Astrocyte (in vitro differentiated cells and primary cell): ENCODE data around the gene LMF1. TPM values are rescaled to one million over a fixed set of nuclear protein-coding genes. Genes with fewer than 3 reads are reported as not detected.

ENCODE experiments used
- DNase-seq: peaks from one replicate; pipeline ENCODE4 v3.0.0-alpha.2; 2010; ENCODE audit warnings: low read depth
- FAIRE-seq: peaks from 2 replicates; lab custom pipeline; 2011; peaks lifted over from hg19 to GRCh38; lab: Jason Lieb, UNC
- H2AFZ ChIP-seq: 2 replicates; pipeline ENCODE4 v1.6.0; 2012; ENCODE audit warnings: low read depth, low read length, inconsistent platforms
- H3K27ac ChIP-seq: 2 replicates; pipeline ENCODE4 v1.5.1; 2011; ENCODE audit warnings: low read depth, low read length, inconsistent platforms
- H3K27me3 ChIP-seq: 2 replicates; pipeline ENCODE4 v1.6.0; 2011; ENCODE audit warnings: low read length, inconsistent platforms; ENCODE audit not compliant: insufficient read depth
- H3K36me3 ChIP-seq: 2 replicates; pipeline ENCODE4 v1.5.1; 2011; ENCODE audit warnings: low read length, inconsistent platforms; ENCODE audit not compliant: insufficient read depth
- H3K4me1 ChIP-seq: 2 replicates; pipeline ENCODE4 v1.5.1; 2011; ENCODE audit warnings: low read length, inconsistent platforms; ENCODE audit not compliant: insufficient read depth
- H3K4me2 ChIP-seq: 2 replicates; pipeline ENCODE4 v1.6.0; 2012; ENCODE audit warnings: low read length, inconsistent platforms
- H3K4me3 ChIP-seq: 2 replicates; pipeline ENCODE4 v1.5.1; 2011; ENCODE audit warnings: low read depth, mild to moderate bottlenecking, low read length, inconsistent platforms; ENCODE audit not compliant: insufficient read depth
- H3K79me2 ChIP-seq: 2 replicates; pipeline ENCODE4 v1.6.0; 2012; ENCODE audit warnings: mild to moderate bottlenecking, low read length, inconsistent platforms; ENCODE audit not compliant: insufficient read depth
- H3K9ac ChIP-seq: 2 replicates; pipeline ENCODE4 v1.6.0; 2012; ENCODE audit warnings: mild to moderate bottlenecking, low read length, inconsistent platforms
- H3K9me3 ChIP-seq: 2 replicates; pipeline ENCODE4 v1.5.1; 2012; ENCODE audit warnings: low read depth, mild to moderate bottlenecking, low read length, inconsistent platforms; ENCODE audit not compliant: insufficient read depth
- H4K20me1 ChIP-seq: 2 replicates; pipeline ENCODE4 v1.6.0; 2012; ENCODE audit warnings: low read length, inconsistent platforms; ENCODE audit not compliant: insufficient read depth
- H3K27ac Mint-ChIP-seq: one replicate; pipeline ENCODE4 v1.8.0; 2021; ENCODE audit warnings: mild to moderate bottlenecking, mixed read lengths; ENCODE audit not compliant: unreplicated experiment
- H3K27me3 Mint-ChIP-seq: one replicate; pipeline ENCODE4 v1.8.0; 2021; ENCODE audit warnings: low read depth, mixed read lengths; ENCODE audit not compliant: unreplicated experiment
- H3K36me3 Mint-ChIP-seq: one replicate; pipeline ENCODE4 v1.8.0; 2021; ENCODE audit warnings: low read depth, mixed read lengths; ENCODE audit not compliant: unreplicated experiment
- H3K4me1 Mint-ChIP-seq: one replicate; pipeline ENCODE4 v1.8.0; 2021; ENCODE audit warnings: low read depth, mixed read lengths; ENCODE audit not compliant: unreplicated experiment
- H3K4me3 Mint-ChIP-seq: one replicate; pipeline ENCODE4 v1.8.0; 2021; ENCODE audit warnings: mild to moderate bottlenecking, moderate library complexity, mixed read lengths; ENCODE audit not compliant: unreplicated experiment
- H3K9me3 Mint-ChIP-seq: one replicate; pipeline ENCODE4 v1.8.0; 2021; ENCODE audit warnings: mild to moderate bottlenecking, mixed read lengths; ENCODE audit not compliant: unreplicated experiment
- EZH2 ChIP-seq: IDR thresholded peaks from 2 replicates; pipeline ENCODE4 v1.6.1; 2012; ENCODE audit warnings: mild to moderate bottlenecking, low read length, inconsistent platforms; ENCODE audit not compliant: insufficient read depth
- total RNA-seq: library from RNA; stranded (reverse); gene quantifications from 2 replicates; pipeline ENCODE4 v1.2.1, GENCODE V29; 2021
- TF ChIP-seq, protein P1 (sequence below): IDR thresholded peaks from 2 replicates; pipeline ENCODE4 v1.5.1; 2011; ENCODE audit warnings: low read depth, mild to moderate bottlenecking, inconsistent platforms, low read length, moderate library complexity; ENCODE audit not compliant: insufficient read depth

Gene LMF1
- total RNA-seq, 1 donor from 2014 or later = 12.6 TPM

DNA sequence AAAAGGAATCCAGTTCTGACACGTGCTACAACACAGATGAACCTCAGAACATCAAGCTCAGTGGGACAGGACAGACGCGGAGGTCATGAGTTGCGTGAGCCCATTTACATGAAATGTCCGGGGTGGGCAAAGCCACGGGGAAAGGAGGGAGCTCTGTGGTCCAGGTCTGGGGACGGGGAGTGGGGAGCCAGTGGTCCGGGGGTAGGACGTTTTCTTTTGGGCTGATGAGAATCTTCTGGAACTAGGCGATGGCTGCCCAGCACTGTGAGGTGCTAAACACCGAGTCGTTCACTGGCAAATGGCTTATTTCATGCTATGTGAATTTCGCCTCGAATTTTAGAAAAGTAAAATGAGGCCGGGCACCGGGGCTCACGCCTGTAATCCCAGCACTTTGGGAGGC is 2.6 kb upstream of the LMF1 start:
- Histone ChIP-seq H3K9ac (no peak overlapping the region), H4K20me1 (peaks cover 10% of the 10 kb centered on the region), H3K9me3 (no peaks in the 10 kb centered on the region), H3K27ac (no peak overlapping the region), H3K79me2 (peaks cover 8% of the 10 kb centered on the region), H3K27me3 (peaks cover 32% of the 10 kb centered on the region), H3K4me3 (no peak overlapping the region), H3K4me2 (no peak overlapping the region), H3K4me1 (peaks cover 5% of the 10 kb centered on the region), H2AFZ (no peak overlapping the region), H3K36me3 (no peaks in the 10 kb centered on the region)
- Mint-ChIP-seq H3K36me3 (peaks cover 1% of the 10 kb centered on the region), H3K4me3 (no peak overlapping the region), H3K27me3 (peaks cover 30% of the 10 kb centered on the region), H3K27ac (no peak overlapping the region), H3K4me1 (no peaks in the 10 kb centered on the region), H3K9me3 (peaks cover 7% of the 10 kb centered on the region)
- TF ChIP-seq EZH2 = no peak
- TF ChIP-seq, protein P1, sequence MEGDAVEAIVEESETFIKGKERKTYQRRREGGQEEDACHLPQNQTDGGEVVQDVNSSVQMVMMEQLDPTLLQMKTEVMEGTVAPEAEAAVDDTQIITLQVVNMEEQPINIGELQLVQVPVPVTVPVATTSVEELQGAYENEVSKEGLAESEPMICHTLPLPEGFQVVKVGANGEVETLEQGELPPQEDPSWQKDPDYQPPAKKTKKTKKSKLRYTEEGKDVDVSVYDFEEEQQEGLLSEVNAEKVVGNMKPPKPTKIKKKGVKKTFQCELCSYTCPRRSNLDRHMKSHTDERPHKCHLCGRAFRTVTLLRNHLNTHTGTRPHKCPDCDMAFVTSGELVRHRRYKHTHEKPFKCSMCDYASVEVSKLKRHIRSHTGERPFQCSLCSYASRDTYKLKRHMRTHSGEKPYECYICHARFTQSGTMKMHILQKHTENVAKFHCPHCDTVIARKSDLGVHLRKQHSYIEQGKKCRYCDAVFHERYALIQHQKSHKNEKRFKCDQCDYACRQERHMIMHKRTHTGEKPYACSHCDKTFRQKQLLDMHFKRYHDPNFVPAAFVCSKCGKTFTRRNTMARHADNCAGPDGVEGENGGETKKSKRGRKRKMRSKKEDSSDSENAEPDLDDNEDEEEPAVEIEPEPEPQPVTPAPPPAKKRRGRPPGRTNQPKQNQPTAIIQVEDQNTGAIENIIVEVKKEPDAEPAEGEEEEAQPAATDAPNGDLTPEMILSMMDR = no peak
- DNase-seq (no peak), FAIRE-seq (no peak)

DNA sequence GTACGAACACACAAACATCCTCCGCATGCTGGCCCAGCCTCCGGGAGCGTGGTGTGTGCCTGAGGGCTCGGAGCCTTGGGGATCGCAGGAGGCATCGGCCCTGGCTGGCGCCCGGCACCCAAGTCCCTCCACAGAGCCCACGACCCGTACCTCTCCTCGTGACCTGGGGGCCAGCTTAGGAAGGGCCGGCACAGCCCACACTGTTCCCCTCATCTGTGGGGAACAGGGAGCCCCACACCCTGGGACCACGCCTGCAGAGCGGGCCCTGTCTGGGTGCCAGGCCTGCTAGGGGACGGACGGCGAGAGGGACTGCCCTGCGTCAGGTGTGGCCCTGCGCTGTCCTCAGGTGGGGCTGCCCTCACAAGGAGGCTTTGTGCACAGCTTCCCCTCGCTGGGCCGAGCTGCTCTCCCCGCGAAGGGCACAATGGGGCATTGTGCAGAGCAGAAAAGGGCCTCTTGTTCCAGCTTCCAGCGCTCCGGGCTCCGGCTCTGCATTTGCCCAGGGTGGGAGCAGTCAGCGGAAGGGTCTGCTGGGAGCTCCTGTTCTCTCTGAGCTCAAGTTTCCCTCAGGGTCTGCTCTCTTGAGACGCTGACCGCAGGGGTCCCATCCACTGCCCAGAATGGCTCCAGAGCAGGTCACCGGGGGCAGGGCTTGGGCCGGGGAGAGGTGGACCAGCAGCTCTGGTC is 1.7 kb upstream of the LMF1 start:
- Histone ChIP-seq H3K9me3 (no peaks in the 10 kb centered on the region), H3K27ac (no peak overlapping the region), H3K4me1 (peaks cover 5% of the 10 kb centered on the region), H3K36me3 (no peaks in the 10 kb centered on the region), H3K9ac (no peak overlapping the region), H4K20me1 (peaks cover 11% of the 10 kb centered on the region), H3K79me2 (peaks cover 8% of the 10 kb centered on the region), H3K27me3 (peaks cover 27% of the 10 kb centered on the region), H3K4me2 (no peak overlapping the region), H2AFZ (no peak overlapping the region), H3K4me3 (no peak overlapping the region)
- TF ChIP-seq, protein P1 = no peak
- TF ChIP-seq EZH2 = no peak
- peaks cover 1% of the 10 kb centered on the region for H3K36me3 Mint-ChIP-seq
- no peaks in the 10 kb centered on the region for H3K4me1 Mint-ChIP-seq
- no peak for FAIRE-seq
- peaks cover 7% of the 10 kb centered on the region for H3K9me3 Mint-ChIP-seq
- peaks cover 23% of the 10 kb centered on the region for H3K27me3 Mint-ChIP-seq
- H3K4me3 Mint-ChIP-seq = no peak overlapping the region
- DNase-seq = no peak
- no peak overlapping the region for H3K27ac Mint-ChIP-seq

DNA sequence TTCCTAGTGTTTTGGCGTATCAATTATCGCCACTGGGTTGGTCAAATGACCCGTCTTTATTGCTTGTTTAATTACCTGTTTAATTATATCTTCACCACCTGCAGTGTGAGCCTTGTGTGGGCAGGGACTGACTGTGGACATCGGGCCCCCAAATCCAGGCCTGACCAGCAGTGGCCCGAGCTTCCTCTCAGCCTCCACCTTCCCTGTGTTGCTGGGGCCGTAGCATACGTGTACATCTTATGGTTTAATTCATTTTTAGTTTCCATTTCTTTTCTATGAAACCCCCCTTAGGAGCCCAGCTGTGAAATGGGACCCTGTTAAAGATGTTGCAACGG is 1.2 kb upstream of the LMF1 start:
- no peaks in the 10 kb centered on the region for H3K36me3 ChIP-seq
- H3K4me1 Mint-ChIP-seq = no peaks in the 10 kb centered on the region
- no peak overlapping the region for H3K27ac ChIP-seq
- peaks cover 8% of the 10 kb centered on the region for H3K79me2 ChIP-seq
- no peak overlapping the region for H3K27ac Mint-ChIP-seq
- H4K20me1 ChIP-seq = peaks cover 11% of the 10 kb centered on the region
- H3K4me2 ChIP-seq = no peak overlapping the region
- no peak overlapping the region for H3K4me3 ChIP-seq
- no peak overlapping the region for H2AFZ ChIP-seq
- H3K4me1 ChIP-seq = peaks cover 5% of the 10 kb centered on the region
- peaks cover 1% of the 10 kb centered on the region for H3K36me3 Mint-ChIP-seq
- DNase-seq (no peak), FAIRE-seq (no peak)
- H3K9me3 ChIP-seq = no peaks in the 10 kb centered on the region
- TF ChIP-seq, protein P1 = no peak
- no peak for TF ChIP-seq EZH2
- H3K9ac ChIP-seq = no peak overlapping the region
- peaks cover 27% of the 10 kb centered on the region for H3K27me3 ChIP-seq
- peak overlapping the region; percentile 70 for H3K4me3 Mint-ChIP-seq
- peaks cover 23% of the 10 kb centered on the region for H3K27me3 Mint-ChIP-seq
- H3K9me3 Mint-ChIP-seq = peaks cover 7% of the 10 kb centered on the region
